SK-N-SH treated with all-trans-retinoic acid at 6 μM for 48 hours (cell line): Measurements from ENCODE around the gene IPPK.

Experiments
- ARNTL ChIP-seq: fragments of 450-650 bp; formaldehyde crosslinking; IDR thresholded peaks from 2 replicates; pipeline ENCODE4 v1.5.0; 2020; ENCODE audit warnings: low read depth, mild to moderate bottlenecking, moderate library complexity, borderline replicate concordance
- CREB5 ChIP-seq: fragments of 250-450 bp; sonication (Bioruptor Pico); IDR thresholded peaks from 2 replicates; pipeline ENCODE4 v1.5.1; 2020; ENCODE audit warnings: low read depth, mild to moderate bottlenecking, moderate library complexity
- CSRNP3 ChIP-seq: fragments of 250-450 bp; sonication (Bioruptor Pico); IDR thresholded peaks from 2 replicates; pipeline ENCODE4 v1.5.1; 2021; ENCODE audit warnings: mild to moderate bottlenecking, moderate library complexity
- PATZ1 ChIP-seq: fragments of 250-450 bp; sonication (Bioruptor Pico); IDR thresholded peaks from 2 replicates; pipeline ENCODE4 v1.8.0; 2020; ENCODE audit warnings: mild to moderate bottlenecking, moderate library complexity, borderline replicate concordance
- RARB ChIP-seq: fragments of 250-450 bp; sonication (Bioruptor Pico); IDR thresholded peaks from 2 replicates; pipeline ENCODE4 v1.8.0; 2021; ENCODE audit warnings: mild to moderate bottlenecking, moderate library complexity
- ZFP30 ChIP-seq: fragments of 450-650 bp; formaldehyde crosslinking; IDR thresholded peaks from 2 replicates; pipeline ENCODE4 v1.5.0; 2022; ENCODE audit warnings: mild to moderate bottlenecking, moderate library complexity
- ZNF565 ChIP-seq: fragments of 450-650 bp; formaldehyde crosslinking; conservative IDR thresholded peaks from 2 replicates; pipeline ENCODE4 v1.5.0; 2020; ENCODE audit warnings: low read depth, mild to moderate bottlenecking, moderate library complexity
- ZNF8 ChIP-seq: fragments of 450-650 bp; formaldehyde crosslinking; IDR thresholded peaks from 2 replicates; pipeline ENCODE4 v1.5.0; 2020; ENCODE audit warnings: mild to moderate bottlenecking, moderate library complexity

- TF ChIP-seq CSRNP3, result no peak
- TF ChIP-seq ZFP30 (CRISPR knock-in tag), result no peak
- TF ChIP-seq RARB (CRISPR knock-in tag), result no peak
- TF ChIP-seq ARNTL (CRISPR knock-in tag), result no peak
- TF ChIP-seq ZNF8, result no peak
- no peak for TF ChIP-seq CREB5
- TF ChIP-seq ZNF565 (CRISPR knock-in tag), result no peak
- no peak for TF ChIP-seq PATZ1
Observed at GRCh38 chr9:92607773-92608172, 62.2 kb downstream of the IPPK start.
